HepG2 (cell line): ENCODE results near the gene TOR4A. TPM values are rescaled to one million over a fixed set of nuclear protein-coding genes. Genes with fewer than 3 reads are reported as not detected.

Experiments
- CREB1 ChIP-seq, 2 experiments: fragments of 450-650 bp in 1 of 2; IDR thresholded peaks; 2 replicates each; pipeline ENCODE4 v1.6.1; 2016 to 2017; ENCODE audit warnings: control low read depth in 1 of 2, mild to moderate bottlenecking in 1 of 2, missing compliant biosample characterization in 1 of 2, missing genetic modification characterization in 1 of 2
- GATA4 ChIP-seq: sonication (generic); IDR thresholded peaks from 2 replicates; pipeline ENCODE4 v1.6.1; 2016; ENCODE audit warnings: antibody characterized with exemption, low read depth, borderline replicate concordance
- GZF1 ChIP-seq: sonication (generic); formaldehyde crosslinking; IDR thresholded peaks from 2 replicates; pipeline ENCODE4 v1.5.1; 2020; ENCODE audit warnings: mild to moderate bottlenecking, missing genetic modification reagents
- HNF4A ChIP-seq: sonication (generic); formaldehyde crosslinking; IDR thresholded peaks from 2 replicates; pipeline ENCODE4 v1.4.0; 2020; ENCODE audit warnings: missing genetic modification reagents
- ISL2 ChIP-seq: sonication (generic); formaldehyde crosslinking; IDR thresholded peaks from 2 replicates; pipeline ENCODE4 v1.5.0; 2020; ENCODE audit warnings: missing genetic modification reagents
- KLF12 ChIP-seq: sonication (generic); formaldehyde crosslinking; IDR thresholded peaks from 2 replicates; pipeline ENCODE4 v1.4.0; 2020; ENCODE audit warnings: missing genetic modification reagents, borderline replicate concordance
- LCORL ChIP-seq, 2 experiments: fragments of 450-650 bp in 1 of 2; sonication (generic) in 1 of 2; formaldehyde crosslinking in 1 of 2; IDR thresholded peaks; 2 replicates each; pipeline versions ENCODE4 v1.5.0 to v1.6.1; 2017 to 2020; ENCODE audit warnings: antibody characterized with exemption in 1 of 2, missing genetic modification reagents in 1 of 2
- MED13 ChIP-seq: sonication (generic); formaldehyde crosslinking; IDR thresholded peaks from 2 replicates; pipeline ENCODE4 v1.5.0; 2020; ENCODE audit warnings: missing genetic modification reagents
- MED8 ChIP-seq: sonication (generic); formaldehyde crosslinking; IDR thresholded peaks from 2 replicates; pipeline ENCODE4 v1.8.1; 2023; ENCODE audit warnings: mild to moderate bottlenecking, missing genetic modification reagents; ENCODE audit not compliant: insufficient replicate concordance
- MTF2 ChIP-seq: sonication (generic); formaldehyde crosslinking; IDR thresholded peaks from 2 replicates; pipeline ENCODE4 v1.5.0; 2020; ENCODE audit warnings: missing genetic modification reagents, borderline replicate concordance
- NFE2 ChIP-seq: sonication (generic); formaldehyde crosslinking; IDR thresholded peaks from 2 replicates; pipeline ENCODE4 v1.4.0; 2020; ENCODE audit warnings: missing genetic modification reagents
- POLR2AphosphoS2 ChIP-seq: IDR thresholded peaks from 2 replicates; pipeline ENCODE4 v1.6.1; 2011; ENCODE audit warnings: low read depth, low read length, improper control_type of control experiment
- RCOR2 ChIP-seq: IDR thresholded peaks from 2 replicates; pipeline ENCODE4 v1.6.1; 2016; ENCODE audit warnings: missing biosample characterization, missing genetic modification reagents
- REPIN1 ChIP-seq: sonication (generic); formaldehyde crosslinking; IDR thresholded peaks from 2 replicates; pipeline ENCODE4 v1.8.0; 2022; ENCODE audit warnings: missing genetic modification reagents, low read depth, mild to moderate bottlenecking, borderline replicate concordance
- SKI ChIP-seq: fragments of 450-650 bp; IDR thresholded peaks from one replicate; pipeline ENCODE4 v1.6.1; 2018; ENCODE audit warnings: mild to moderate bottlenecking; ENCODE audit not compliant: partially characterized antibody
- SMC3 ChIP-seq: IDR thresholded peaks from 2 replicates; pipeline ENCODE4 v1.6.1; 2011; ENCODE audit warnings: low read length, improper control_type of control experiment
- SRSF4 ChIP-seq: fragments of 200-400 bp; formaldehyde crosslinking; IDR thresholded peaks from one replicate; pipeline ENCODE4 v1.6.1; 2018; ENCODE audit warnings: mild to moderate bottlenecking, low read depth, low read length, moderate library complexity; ENCODE audit not compliant: poor library complexity, severe bottlenecking
- SYNCRIP ChIP-seq: fragments of 200-400 bp; formaldehyde crosslinking; IDR thresholded peaks from 2 replicates; pipeline ENCODE4 v1.6.1; 2018; ENCODE audit warnings: mild to moderate bottlenecking, low read depth, low read length; ENCODE audit not compliant: insufficient read depth
- TARDBP ChIP-seq: sonication (generic); formaldehyde crosslinking; IDR thresholded peaks from 2 replicates; pipeline ENCODE4 v1.8.0; 2022; ENCODE audit warnings: mild to moderate bottlenecking, missing genetic modification reagents
- THAP11 ChIP-seq: IDR thresholded peaks from 2 replicates; pipeline ENCODE4 v1.6.1; 2016; ENCODE audit warnings: missing biosample characterization, missing genetic modification reagents
- ZNF205 ChIP-seq: IDR thresholded peaks from 2 replicates; pipeline ENCODE4 v1.6.1; 2018; ENCODE audit warnings: missing biosample characterization, missing genetic modification reagents
- ZNF333 ChIP-seq: sonication (generic); formaldehyde crosslinking; IDR thresholded peaks from 2 replicates; pipeline ENCODE4 v1.4.0; 2020; ENCODE audit warnings: mild to moderate bottlenecking, missing genetic modification reagents, borderline replicate concordance
- ZNF350 ChIP-seq: sonication (generic); formaldehyde crosslinking; IDR thresholded peaks from 2 replicates; pipeline ENCODE4 v1.4.0; 2020; ENCODE audit warnings: mild to moderate bottlenecking, low read depth, missing genetic modification reagents, borderline replicate concordance
- ZNF430 ChIP-seq: sonication (generic); formaldehyde crosslinking; IDR thresholded peaks from 2 replicates; pipeline ENCODE4 v1.9.0; 2021; ENCODE audit warnings: mild to moderate bottlenecking, missing genetic modification reagents
- ZNF563 ChIP-seq: sonication (generic); formaldehyde crosslinking; IDR thresholded peaks from 2 replicates; pipeline ENCODE4 v1.8.0; 2022; ENCODE audit warnings: mild to moderate bottlenecking, moderate library complexity, missing genetic modification reagents
- ZNF703 ChIP-seq: sonication (generic); formaldehyde crosslinking; IDR thresholded peaks from 2 replicates; pipeline ENCODE4 v1.5.1; 2020; ENCODE audit warnings: missing genetic modification reagents, mild to moderate bottlenecking, moderate library complexity, borderline replicate concordance
- ZNF792 ChIP-seq: IDR thresholded peaks from 2 replicates; pipeline ENCODE4 v1.6.1; 2016
- ZSCAN9 ChIP-seq: IDR thresholded peaks from 2 replicates; pipeline ENCODE4 v1.6.1; 2016; ENCODE audit warnings: borderline replicate concordance
- polyA plus RNA-seq, 8 experiments: library from polyadenylated mRNA; depleted of rRNA in 3 of 8; stranded (reverse) in 7 of 8; unstranded in 1 of 8; fragments of >200 nt; fragmentation: Illumina TruSeq in 4 of 8; extraction: Trizol in 4 of 8; gene quantifications; 2 replicates each; pipeline versions ENCODE4 v1.2.1 to v1.2.3, GENCODE V29; 2011 to 2016; ENCODE audit warnings: low read depth in 4 of 8, missing spikeins in 1 of 8, mixed read lengths in 1 of 8; ENCODE audit not compliant: insufficient read depth in 1 of 8
- total RNA-seq, 5 experiments: library from RNA; depleted of rRNA; stranded (reverse); fragments of >200 nt; fragmentation: Illumina TruSeq; extraction: Trizol; gene quantifications; 2 replicates each; pipeline ENCODE4 v1.2.3, GENCODE V29; 2016; ENCODE audit warnings: low read depth in 1 of 5
- TF ChIP-seq, protein P1 (sequence below): IDR thresholded peaks from 2 replicates; pipeline ENCODE4 v1.6.1; 2016; ENCODE audit warnings: low read depth, borderline replicate concordance
- TF ChIP-seq, protein P2 (sequence below), 2 experiments: sonication (generic) in 1 of 2; formaldehyde crosslinking in 1 of 2; IDR thresholded peaks; 2 replicates each; pipeline versions ENCODE4 v1.5.1 to v1.6.1; 2011 to 2020; ENCODE audit warnings: borderline replicate concordance in 1 of 2, low read depth in 1 of 2, low read length in 1 of 2, mild to moderate bottlenecking in 1 of 2, missing genetic modification reagents in 1 of 2, moderate library complexity in 1 of 2

Gene TOR4A
- total and polyA plus RNA-seq, 2 of the 13 experiments (the other 11 are each of a cell fraction or from before 2014, with no cell fraction given): 11.1 to 14.2 TPM

DNA sequence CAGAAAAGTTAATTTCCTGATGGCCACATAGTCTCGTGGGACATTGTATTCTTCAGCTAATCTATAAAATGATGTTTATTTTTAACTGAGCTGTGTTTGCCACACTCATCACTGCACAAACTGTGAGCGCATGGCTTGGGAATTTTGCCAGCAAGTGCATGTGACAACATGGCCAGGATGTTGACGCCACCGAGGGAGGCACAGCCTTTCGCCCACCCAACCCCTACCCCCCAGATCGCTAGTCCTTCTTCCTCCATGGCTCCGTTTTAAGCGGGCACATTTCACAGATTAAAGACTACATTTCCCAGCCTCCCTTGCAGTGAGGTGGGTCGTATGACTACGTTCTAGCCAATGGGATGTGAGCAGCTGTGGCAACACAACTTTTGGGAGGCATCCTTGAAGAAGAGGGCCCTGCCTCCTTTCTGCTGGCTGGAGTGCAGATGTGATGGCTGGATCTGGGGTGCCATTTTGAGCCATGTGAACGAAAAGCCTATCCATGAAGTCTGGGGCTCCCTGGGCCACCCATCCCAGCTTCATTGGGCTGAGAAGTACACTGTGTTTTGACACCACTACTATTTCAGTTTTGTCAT is 16.7 kb downstream of the TOR4A start (continued):
- TF ChIP-seq TARDBP (CRISPR knock-in tag) (0 out of 2 replicates have a peak, but pooled peaks have one; percentile 26), NFE2 (no peak), ZNF792 (CRISPR knock-in tag) (0 out of 2 replicates have a peak, but pooled peaks have one; percentile 16), SMC3 (no peak), SKI (no peak), SYNCRIP (no peak), ZNF350 (CRISPR knock-in tag) (no peak; the same call in 1 of the 2 replicates), LCORL (IDR thresholded peaks at IDR 0.05) (no peak), LCORL (CRISPR knock-in tag; IDR thresholded peaks at IDR 0.05) (peak; percentile 57; the same call in 1 of the 2 replicates), REPIN1 (CRISPR knock-in tag) (peak; percentile 36; the same call in 1 of the 2 replicates), ISL2 (no peak), ZNF563 (CRISPR knock-in tag) (no peak), CREB1 (IDR thresholded peaks at IDR 0.05) (peak; percentile 48; the same call in 1 of the 2 replicates), CREB1 (CRISPR knock-in tag; IDR thresholded peaks at IDR 0.05) (peak; percentile 84), MTF2 (CRISPR knock-in tag) (no peak), MED13 (CRISPR knock-in tag) (no peak), MED8 (no peak), RCOR2 (CRISPR knock-in tag) (peak; percentile 59; the same call in 1 of the 2 replicates), HNF4A (no peak), THAP11 (CRISPR knock-in tag) (peak; percentile 98), GATA4 (no peak), ZNF703 (CRISPR knock-in tag) (no peak), POLR2AphosphoS2 (no peak), SRSF4 (no peak), ZNF430 (CRISPR knock-in tag) (no peak), ZSCAN9 (CRISPR knock-in tag) (peak; percentile 22; the same call in 1 of the 2 replicates), ZNF205 (CRISPR knock-in tag) (no peak), KLF12 (CRISPR knock-in tag) (no peak), ZNF333 (CRISPR knock-in tag) (no peak), GZF1 (CRISPR knock-in tag) (no peak)
- TF ChIP-seq, protein P1, sequence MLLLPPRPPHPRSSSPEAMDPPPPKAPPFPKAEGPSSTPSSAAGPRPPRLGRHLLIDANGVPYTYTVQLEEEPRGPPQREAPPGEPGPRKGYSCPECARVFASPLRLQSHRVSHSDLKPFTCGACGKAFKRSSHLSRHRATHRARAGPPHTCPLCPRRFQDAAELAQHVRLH (CRISPR knock-in tag): peak; percentile 53; the same call in 1 of the 2 replicates
- TF ChIP-seq, protein P2, sequence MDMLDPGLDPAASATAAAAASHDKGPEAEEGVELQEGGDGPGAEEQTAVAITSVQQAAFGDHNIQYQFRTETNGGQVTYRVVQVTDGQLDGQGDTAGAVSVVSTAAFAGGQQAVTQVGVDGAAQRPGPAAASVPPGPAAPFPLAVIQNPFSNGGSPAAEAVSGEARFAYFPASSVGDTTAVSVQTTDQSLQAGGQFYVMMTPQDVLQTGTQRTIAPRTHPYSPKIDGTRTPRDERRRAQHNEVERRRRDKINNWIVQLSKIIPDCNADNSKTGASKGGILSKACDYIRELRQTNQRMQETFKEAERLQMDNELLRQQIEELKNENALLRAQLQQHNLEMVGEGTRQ (IDR thresholded peaks at IDR 0.05; ENCODE audit: low read depth, low read length): peak; percentile 49
- TF ChIP-seq, protein P2 (CRISPR knock-in tag; IDR thresholded peaks at IDR 0.05; ENCODE audit: borderline replicate concordance): peak; percentile 84; the same call in 1 of the 2 replicates
